ENCODE measurements around the gene GGT6.

DNA sequence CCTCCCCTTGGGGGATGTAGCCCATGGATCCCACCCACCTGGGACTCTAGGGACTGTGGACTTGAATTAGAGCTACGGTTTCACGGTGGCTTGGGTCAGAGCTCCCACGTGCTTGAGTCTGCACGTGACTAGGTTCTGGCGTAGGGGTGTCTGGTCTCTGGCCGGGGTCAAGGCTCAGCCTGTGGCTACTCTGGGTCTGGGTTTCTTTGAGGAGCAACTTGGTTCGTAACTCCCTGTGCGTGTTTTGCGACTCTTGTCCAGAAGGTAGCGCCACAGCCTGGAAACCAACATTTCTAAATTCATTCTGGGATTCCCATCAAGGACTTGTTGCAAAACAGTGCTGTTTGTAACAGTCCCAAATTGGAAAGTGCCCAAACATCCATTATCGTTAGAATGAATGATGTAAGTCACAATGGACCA is 470 bp upstream of the GGT6 start:
- TF ChIP-seq POLR2AphosphoS5 (IDR thresholded peaks at IDR 0.05): no peak
- TF ChIP-seq, protein P1, sequence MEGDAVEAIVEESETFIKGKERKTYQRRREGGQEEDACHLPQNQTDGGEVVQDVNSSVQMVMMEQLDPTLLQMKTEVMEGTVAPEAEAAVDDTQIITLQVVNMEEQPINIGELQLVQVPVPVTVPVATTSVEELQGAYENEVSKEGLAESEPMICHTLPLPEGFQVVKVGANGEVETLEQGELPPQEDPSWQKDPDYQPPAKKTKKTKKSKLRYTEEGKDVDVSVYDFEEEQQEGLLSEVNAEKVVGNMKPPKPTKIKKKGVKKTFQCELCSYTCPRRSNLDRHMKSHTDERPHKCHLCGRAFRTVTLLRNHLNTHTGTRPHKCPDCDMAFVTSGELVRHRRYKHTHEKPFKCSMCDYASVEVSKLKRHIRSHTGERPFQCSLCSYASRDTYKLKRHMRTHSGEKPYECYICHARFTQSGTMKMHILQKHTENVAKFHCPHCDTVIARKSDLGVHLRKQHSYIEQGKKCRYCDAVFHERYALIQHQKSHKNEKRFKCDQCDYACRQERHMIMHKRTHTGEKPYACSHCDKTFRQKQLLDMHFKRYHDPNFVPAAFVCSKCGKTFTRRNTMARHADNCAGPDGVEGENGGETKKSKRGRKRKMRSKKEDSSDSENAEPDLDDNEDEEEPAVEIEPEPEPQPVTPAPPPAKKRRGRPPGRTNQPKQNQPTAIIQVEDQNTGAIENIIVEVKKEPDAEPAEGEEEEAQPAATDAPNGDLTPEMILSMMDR (IDR thresholded peaks at IDR 0.05): no peak
